GM23248 (cell line): ENCODE results near the gene DHX29.

Source experiments
- EZH2 ChIP-seq: fragments of 200-600 bp; sonication (generic); IDR thresholded peaks from 2 replicates; pipeline ENCODE4 v1.6.1; 2018; ENCODE audit warnings: antibody characterized with exemption, mild to moderate bottlenecking; ENCODE audit not compliant: insufficient read depth, poor library complexity, severe bottlenecking
- EZH2phosphoT487 ChIP-seq: fragments of 200-600 bp; sonication (generic); IDR thresholded peaks from 2 replicates; pipeline ENCODE4 v1.6.1; 2018; ENCODE audit warnings: antibody characterized with exemption, moderate library complexity, mild to moderate bottlenecking, low read depth; ENCODE audit not compliant: insufficient read depth

GRCh38 chr5:55232271-55232984, 75.1 kb downstream of the DHX29 start:
- TF ChIP-seq EZH2 (no peak), EZH2phosphoT487 (no peak)
